ENCODE data around the gene NT5C.

- TF ChIP-seq, protein P1, sequence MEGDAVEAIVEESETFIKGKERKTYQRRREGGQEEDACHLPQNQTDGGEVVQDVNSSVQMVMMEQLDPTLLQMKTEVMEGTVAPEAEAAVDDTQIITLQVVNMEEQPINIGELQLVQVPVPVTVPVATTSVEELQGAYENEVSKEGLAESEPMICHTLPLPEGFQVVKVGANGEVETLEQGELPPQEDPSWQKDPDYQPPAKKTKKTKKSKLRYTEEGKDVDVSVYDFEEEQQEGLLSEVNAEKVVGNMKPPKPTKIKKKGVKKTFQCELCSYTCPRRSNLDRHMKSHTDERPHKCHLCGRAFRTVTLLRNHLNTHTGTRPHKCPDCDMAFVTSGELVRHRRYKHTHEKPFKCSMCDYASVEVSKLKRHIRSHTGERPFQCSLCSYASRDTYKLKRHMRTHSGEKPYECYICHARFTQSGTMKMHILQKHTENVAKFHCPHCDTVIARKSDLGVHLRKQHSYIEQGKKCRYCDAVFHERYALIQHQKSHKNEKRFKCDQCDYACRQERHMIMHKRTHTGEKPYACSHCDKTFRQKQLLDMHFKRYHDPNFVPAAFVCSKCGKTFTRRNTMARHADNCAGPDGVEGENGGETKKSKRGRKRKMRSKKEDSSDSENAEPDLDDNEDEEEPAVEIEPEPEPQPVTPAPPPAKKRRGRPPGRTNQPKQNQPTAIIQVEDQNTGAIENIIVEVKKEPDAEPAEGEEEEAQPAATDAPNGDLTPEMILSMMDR (IDR thresholded peaks at IDR 0.05): no peak
- TF ChIP-seq POLR2A (IDR thresholded peaks at IDR 0.05): no peak
Measured at GRCh38 chr17:75087182-75087557, 44.4 kb downstream of the NT5C start.

Data from Peyer's patch (tissue), 4 donors.